GM23248 (cell line): ENCODE results near the gene TUBB2B. TPM values are rescaled to one million over a fixed set of nuclear protein-coding genes. Genes with fewer than 3 reads are reported as not detected.

Experiments
- DNase-seq: peaks from one replicate; pipeline ENCODE4 v3.0.0-alpha.2; 2015
- H2AFZ ChIP-seq: fragments of 200-600 bp; sonication (generic); 2 replicates; pipeline ENCODE4 v1.6.1; 2016; ENCODE audit warnings: antibody characterized with exemption
- H3F3A ChIP-seq: fragments of 200-600 bp; sonication (generic); 2 replicates; pipeline ENCODE4 v1.6.1; 2016; ENCODE audit warnings: mild to moderate bottlenecking, antibody characterized with exemption, mixed run types; ENCODE audit not compliant: insufficient read depth
- H3K27ac ChIP-seq: fragments of 200-600 bp; sonication (generic); 2 replicates; pipeline ENCODE4 v1.5.1; 2016; ENCODE audit warnings: mild to moderate bottlenecking
- H3K27me3 ChIP-seq: fragments of 200-600 bp; sonication (generic); replicated peaks from 2 replicates; pipeline ENCODE4 v1.6.1; 2016; ENCODE audit warnings: mild to moderate bottlenecking; ENCODE audit not compliant: insufficient read depth
- H3K36me3 ChIP-seq: fragments of 200-600 bp; sonication (generic); 2 replicates; pipeline ENCODE4 v1.6.1; 2016; ENCODE audit warnings: low read depth, mild to moderate bottlenecking
- H3K4me1 ChIP-seq: fragments of 200-600 bp; sonication (generic); 2 replicates; pipeline ENCODE4 v1.6.1; 2016; ENCODE audit warnings: mild to moderate bottlenecking; ENCODE audit not compliant: insufficient read depth
- H3K4me2 ChIP-seq: fragments of 200-600 bp; sonication (generic); one replicate; pipeline ENCODE4 v1.6.1; 2016; ENCODE audit warnings: mild to moderate bottlenecking; ENCODE audit not compliant: unreplicated experiment
- H3K4me3 ChIP-seq: fragments of 200-600 bp; sonication (generic); 2 replicates; pipeline ENCODE4 v1.5.1; 2016; ENCODE audit warnings: mild to moderate bottlenecking
- H3K79me2 ChIP-seq: fragments of 200-600 bp; sonication (generic); 2 replicates; pipeline ENCODE4 v1.6.1; 2016; ENCODE audit warnings: mild to moderate bottlenecking; ENCODE audit not compliant: insufficient read depth
- H3K9ac ChIP-seq: fragments of 200-600 bp; sonication (generic); 2 replicates; pipeline ENCODE4 v1.6.1; 2016; ENCODE audit warnings: mild to moderate bottlenecking
- H3K9me2 ChIP-seq: fragments of 200-600 bp; sonication (generic); 2 replicates; pipeline ENCODE4 v1.6.1; 2016; ENCODE audit warnings: mixed run types, mild to moderate bottlenecking, moderate library complexity; ENCODE audit not compliant: insufficient read depth
- H3K9me3 ChIP-seq: fragments of 200-600 bp; sonication (generic); one replicate; pipeline ENCODE4 v1.6.1; 2017; ENCODE audit warnings: low read depth
- H4K20me1 ChIP-seq: fragments of 200-600 bp; sonication (generic); 2 replicates; pipeline ENCODE4 v1.6.0; 2016; ENCODE audit not compliant: insufficient read depth
- EZH2 ChIP-seq: fragments of 200-600 bp; sonication (generic); IDR thresholded peaks from 2 replicates; pipeline ENCODE4 v1.6.1; 2018; ENCODE audit warnings: antibody characterized with exemption, mild to moderate bottlenecking; ENCODE audit not compliant: insufficient read depth, poor library complexity, severe bottlenecking
- EZH2phosphoT487 ChIP-seq: fragments of 200-600 bp; sonication (generic); IDR thresholded peaks from 2 replicates; pipeline ENCODE4 v1.6.1; 2018; ENCODE audit warnings: antibody characterized with exemption, moderate library complexity, mild to moderate bottlenecking, low read depth; ENCODE audit not compliant: insufficient read depth
- WGBS, 2 experiments: methylation state at CpG; one replicate each; pipeline ENCODE4 v1.1.6; 2015 to 2017; ENCODE audit warnings: low lambda C conversion rate in 2 of 2, low coverage in 1 of 2; ENCODE audit errors: missing lambda C conversion rate in 2 of 2; 5-methylcytosine and 5-hydroxymethylcytosine counted together
- in situ Hi-C: fragments of 300-500 bp; cut with MboI; formaldehyde crosslinking; loops from 2 replicates; pipeline ENCODE4 v1.15.0; 2020
- polyA plus RNA-seq: library from polyadenylated mRNA; unstranded; fragments of >200 nt; fragmentation: Nextera tagmentation; extraction: Ambion mirVana; gene quantifications from 2 replicates; pipeline ENCODE4 v1.2.1, GENCODE V29; 2016
- total RNA-seq: library from RNA; depleted of rRNA; stranded (reverse); fragments of >200 nt; shearing (Covaris generic); gene quantifications from 2 replicates; pipeline ENCODE4 v1.2.3, GENCODE V29; 2014

Gene TUBB2B
- total and polyA plus RNA-seq, 2 experiments from 2014 or later, result 8.5 to 9.0 TPM

- H4K20me1 ChIP-seq, result no peaks in the 10 kb centered on the region
- no peak for TF ChIP-seq EZH2phosphoT487
- no peak for TF ChIP-seq EZH2
- 62 to 65% methylated on average over 9 of the region's 9 CpGs for WGBS, 2 experiments
- no peak overlapping the region for H3K27ac ChIP-seq
- H3K9me3 ChIP-seq, result no peaks in the 10 kb centered on the region
- H3K9me2 ChIP-seq, result no peaks in the 10 kb centered on the region
- H3K4me3 ChIP-seq, result no peak overlapping the region
- no peaks in the 10 kb centered on the region; the same call in 1 of the 2 replicates for H3K36me3 ChIP-seq
- H3K79me2 ChIP-seq, result peaks cover 49% of the 10 kb centered on the region
- DNase-seq, result no peak
- H3K27me3 ChIP-seq, result no peaks in the 10 kb centered on the region
- H3F3A ChIP-seq, result no peaks in the 10 kb centered on the region
- H2AFZ ChIP-seq, result no peak overlapping the region
- peaks cover 2% of the 10 kb centered on the region for H3K4me1 ChIP-seq
- in situ Hi-C loops, result no loop called here
- H3K9ac ChIP-seq, result no peak overlapping the region
- H3K4me2 ChIP-seq, result no peak overlapping the region
These were observed 38.2 kb upstream of the TUBB2B start for GRCh38 chr6:3265671-3266070.

GRCh38 chr6:3264356-3264755 is 36.9 kb upstream of the TUBB2B start:
- H3F3A ChIP-seq, result no peaks in the 10 kb centered on the region
- no peak for DNase-seq
- H3K79me2 ChIP-seq, result peaks cover 61% of the 10 kb centered on the region
- H3K4me3 ChIP-seq, result no peak overlapping the region
- no peaks in the 10 kb centered on the region for H3K9me2 ChIP-seq
- no peak overlapping the region for H3K9ac ChIP-seq
- H3K9me3 ChIP-seq, result no peaks in the 10 kb centered on the region
- H3K27me3 ChIP-seq, result no peaks in the 10 kb centered on the region
- no peak overlapping the region for H3K4me2 ChIP-seq
- H3K4me1 ChIP-seq, result peaks cover 10% of the 10 kb centered on the region
- in situ Hi-C loops, result no loop called here
- no peaks in the 10 kb centered on the region for H4K20me1 ChIP-seq
- TF ChIP-seq EZH2, result no peak
- no peak for TF ChIP-seq EZH2phosphoT487
- 78 to 86% methylated on average over 3 of the region's 3 CpGs for WGBS, 2 experiments
- no peak overlapping the region for H3K27ac ChIP-seq
- H3K36me3 ChIP-seq, result no peaks in the 10 kb centered on the region; the same call in 1 of the 2 replicates
- H2AFZ ChIP-seq, result no peak overlapping the region

GRCh38 chr6:3263096-3263495 is 35.6 kb upstream of the TUBB2B start:
- Histone ChIP-seq H3K36me3 (no peaks in the 10 kb centered on the region; the same call in 1 of the 2 replicates), H3K79me2 (peaks cover 65% of the 10 kb centered on the region), H3K9me2 (no peaks in the 10 kb centered on the region), H3K27me3 (no peaks in the 10 kb centered on the region), H3K4me2 (no peak overlapping the region), H2AFZ (no peak overlapping the region), H3K9ac (no peak overlapping the region), H3K9me3 (no peaks in the 10 kb centered on the region), H3F3A (no peaks in the 10 kb centered on the region), H4K20me1 (no peaks in the 10 kb centered on the region), H3K4me1 (peaks cover 12% of the 10 kb centered on the region), H3K27ac (no peak overlapping the region), H3K4me3 (no peak overlapping the region)
- no peak for DNase-seq
- 76% methylated on average over 6 of the region's 6 CpGs for WGBS, 2 experiments
- in situ Hi-C loops, result no loop called here
- TF ChIP-seq EZH2phosphoT487, result no peak
- TF ChIP-seq EZH2, result no peak

- H3K4me3 ChIP-seq, result no peak overlapping the region
- H3K27me3 ChIP-seq, result no peaks in the 10 kb centered on the region
- no peaks in the 10 kb centered on the region for H4K20me1 ChIP-seq
- no peaks in the 10 kb centered on the region for H3K36me3 ChIP-seq
- no peak overlapping the region for H3K9ac ChIP-seq
- no peak for DNase-seq
- H2AFZ ChIP-seq, result no peak overlapping the region
- no peaks in the 10 kb centered on the region for H3K9me2 ChIP-seq
- H3K4me1 ChIP-seq, result peaks cover 12% of the 10 kb centered on the region
- H3F3A ChIP-seq, result no peaks in the 10 kb centered on the region
- in situ Hi-C loops, result no loop called here
- WGBS, 2 experiments, result 65 to 71% methylated on average over 8 of the region's 8 CpGs
- peaks cover 57% of the 10 kb centered on the region for H3K79me2 ChIP-seq
- no peaks in the 10 kb centered on the region for H3K9me3 ChIP-seq
- no peak for TF ChIP-seq EZH2
- no peak for TF ChIP-seq EZH2phosphoT487
- no peak overlapping the region for H3K4me2 ChIP-seq
- no peak overlapping the region for H3K27ac ChIP-seq
These were observed 34.5 kb upstream of the TUBB2B start for GRCh38 chr6:3261921-3262320.

GRCh38 chr6:3261518-3261820 is 34.0 kb upstream of the TUBB2B start:
- H3K9me2 ChIP-seq, result no peaks in the 10 kb centered on the region
- no peaks in the 10 kb centered on the region for H3K9me3 ChIP-seq
- no peaks in the 10 kb centered on the region for H3K36me3 ChIP-seq
- H3K79me2 ChIP-seq, result peaks cover 57% of the 10 kb centered on the region
- peaks cover 12% of the 10 kb centered on the region for H3K4me1 ChIP-seq
- in situ Hi-C loops, result no loop called here
- H3K9ac ChIP-seq, result no peak overlapping the region
- no peak overlapping the region for H3K4me3 ChIP-seq
- WGBS, 2 experiments, result 56 to 59% methylated on average over 6 of the region's 6 CpGs
- no peak overlapping the region for H3K4me2 ChIP-seq
- H4K20me1 ChIP-seq, result no peaks in the 10 kb centered on the region
- no peak overlapping the region for H2AFZ ChIP-seq
- no peak for DNase-seq
- TF ChIP-seq EZH2, result no peak
- no peak for TF ChIP-seq EZH2phosphoT487
- H3K27me3 ChIP-seq, result no peaks in the 10 kb centered on the region
- H3F3A ChIP-seq, result no peaks in the 10 kb centered on the region
- H3K27ac ChIP-seq, result no peak overlapping the region
